Nephron (organoid): Measurements from ENCODE around the gene AMH.

Experiments used
- H3K27ac Mint-ChIP-seq, 3 experiments: 2 replicates each; pipeline ENCODE4 v1.8.0; 2020; ENCODE audit warnings: mixed read lengths in 3 of 3, mild to moderate bottlenecking in 2 of 3, moderate library complexity in 1 of 3
- H3K27me3 Mint-ChIP-seq: 2 replicates; pipeline ENCODE4 v1.8.0; 2021; ENCODE audit warnings: low read depth, mild to moderate bottlenecking, moderate library complexity, mixed read lengths
- H3K36me3 Mint-ChIP-seq: 2 replicates; pipeline ENCODE4 v1.8.0; 2020; ENCODE audit warnings: low read depth, mixed read lengths
- H3K4me1 Mint-ChIP-seq: 2 replicates; pipeline ENCODE4 v1.8.0; 2020; ENCODE audit warnings: mixed read lengths
- H3K4me3 Mint-ChIP-seq, 3 experiments: 2 replicates each; pipeline ENCODE4 v1.8.0; 2020; ENCODE audit warnings: mild to moderate bottlenecking in 3 of 3, mixed read lengths in 3 of 3, moderate library complexity in 2 of 3
- H3K9me3 Mint-ChIP-seq: 2 replicates; pipeline ENCODE4 v1.8.0; 2020; ENCODE audit warnings: mixed read lengths
- CTCF ChIP-seq, 3 experiments: fragments of 200-600 bp; sonication (generic); IDR thresholded peaks; one replicate each; pipeline ENCODE4 v1.5.0; 2021; ENCODE audit warnings: antibody characterized with exemption in 3 of 3; ENCODE audit not compliant: unreplicated experiment in 3 of 3

Gene AMH

GRCh38 chr19:2294687-2295335 is 45.7 kb downstream of the AMH start:
- H3K4me1 Mint-ChIP-seq: peaks cover 11% of the 10 kb centered on the region
- peak overlapping the region in 2 of 3 experiments; percentile 14 to 22 for H3K4me3 Mint-ChIP-seq
- H3K9me3 Mint-ChIP-seq: no peaks in the 10 kb centered on the region
- H3K36me3 Mint-ChIP-seq: no peaks in the 10 kb centered on the region
- no peak overlapping the region for H3K27ac Mint-ChIP-seq
- TF ChIP-seq CTCF (IDR thresholded peaks at IDR 0.05; ENCODE audit: unreplicated experiment in 3 of 3): no peak
- H3K27me3 Mint-ChIP-seq: peaks cover 70% of the 10 kb centered on the region

GRCh38 chr19:2296141-2296540 is 47.0 kb downstream of the AMH start:
- H3K27me3 Mint-ChIP-seq: peaks cover 59% of the 10 kb centered on the region

GRCh38 chr19:2300533-2300932 is 51.4 kb downstream of the AMH start:
- Mint-ChIP-seq H3K27me3 (peaks cover 49% of the 10 kb centered on the region), H3K36me3 (no peaks in the 10 kb centered on the region), H3K9me3 (no peaks in the 10 kb centered on the region), H3K4me1 (no peaks in the 10 kb centered on the region), H3K4me3 (no peak overlapping the region), H3K27ac (no peak overlapping the region)
- no peak for TF ChIP-seq CTCF (IDR thresholded peaks at IDR 0.05; ENCODE audit: unreplicated experiment in 3 of 3)

More at GRCh38 chr19:2296141-2296540, 47.0 kb downstream of the AMH start:
- peaks cover 11% of the 10 kb centered on the region for H3K4me1 Mint-ChIP-seq
- H3K4me3 Mint-ChIP-seq: no peak overlapping the region
- no peak overlapping the region for H3K27ac Mint-ChIP-seq
- no peaks in the 10 kb centered on the region for H3K36me3 Mint-ChIP-seq
- no peaks in the 10 kb centered on the region for H3K9me3 Mint-ChIP-seq
- TF ChIP-seq CTCF (IDR thresholded peaks at IDR 0.05; ENCODE audit: unreplicated experiment in 3 of 3): no peak
